Esophagus squamous epithelium (tissue), 4 donors: ENCODE results near the gene ABO.

ENCODE experiments used
- POLR2A ChIP-seq, 4 donors: fragments of 450-650 bp; IDR thresholded peaks; one replicate each; pipeline ENCODE4 v1.6.1; 2017; ENCODE audit warnings: antibody characterized with exemption in 4 of 4, mild to moderate bottlenecking in 4 of 4, moderate library complexity in 3 of 4
- TF ChIP-seq, protein P1 (sequence below), 6 experiments: fragments of 450-650 bp in 4 of 6; fragments of 200-600 bp in 2 of 6; sonication (generic) in 2 of 6; IDR thresholded peaks; one replicate each; pipeline ENCODE4 v1.5.1; 2016 to 2019; ENCODE audit warnings: antibody characterized with exemption in 6 of 6, mild to moderate bottlenecking in 4 of 6, moderate library complexity in 4 of 6

DNA sequence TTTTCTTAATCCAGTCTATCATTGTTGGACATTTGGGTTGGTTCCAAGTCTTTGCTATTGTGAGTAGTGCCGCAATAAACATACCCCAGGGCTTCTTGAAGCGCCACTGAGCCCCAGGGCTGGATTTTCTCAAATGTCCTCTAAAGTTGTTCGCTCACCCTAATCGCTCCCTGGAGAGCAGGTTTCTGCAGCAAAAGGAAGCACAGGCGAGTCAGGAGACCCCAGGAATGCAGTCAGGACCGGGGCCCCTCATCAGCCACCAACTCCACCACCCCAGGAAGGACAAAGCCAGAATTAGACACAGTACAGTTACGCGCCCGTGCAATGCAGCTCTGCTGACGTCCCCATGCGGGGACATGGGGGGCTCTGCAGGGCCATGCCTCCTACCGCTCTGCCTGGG lies 50.2 kb downstream of the ABO start:
- TF ChIP-seq, protein P1, sequence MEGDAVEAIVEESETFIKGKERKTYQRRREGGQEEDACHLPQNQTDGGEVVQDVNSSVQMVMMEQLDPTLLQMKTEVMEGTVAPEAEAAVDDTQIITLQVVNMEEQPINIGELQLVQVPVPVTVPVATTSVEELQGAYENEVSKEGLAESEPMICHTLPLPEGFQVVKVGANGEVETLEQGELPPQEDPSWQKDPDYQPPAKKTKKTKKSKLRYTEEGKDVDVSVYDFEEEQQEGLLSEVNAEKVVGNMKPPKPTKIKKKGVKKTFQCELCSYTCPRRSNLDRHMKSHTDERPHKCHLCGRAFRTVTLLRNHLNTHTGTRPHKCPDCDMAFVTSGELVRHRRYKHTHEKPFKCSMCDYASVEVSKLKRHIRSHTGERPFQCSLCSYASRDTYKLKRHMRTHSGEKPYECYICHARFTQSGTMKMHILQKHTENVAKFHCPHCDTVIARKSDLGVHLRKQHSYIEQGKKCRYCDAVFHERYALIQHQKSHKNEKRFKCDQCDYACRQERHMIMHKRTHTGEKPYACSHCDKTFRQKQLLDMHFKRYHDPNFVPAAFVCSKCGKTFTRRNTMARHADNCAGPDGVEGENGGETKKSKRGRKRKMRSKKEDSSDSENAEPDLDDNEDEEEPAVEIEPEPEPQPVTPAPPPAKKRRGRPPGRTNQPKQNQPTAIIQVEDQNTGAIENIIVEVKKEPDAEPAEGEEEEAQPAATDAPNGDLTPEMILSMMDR (IDR thresholded peaks at IDR 0.05), result no peak
- TF ChIP-seq POLR2A (IDR thresholded peaks at IDR 0.05), result no peak
